Caki2 (cell line): Measurements from ENCODE around the gene ADGRA1. TPM values are rescaled to one million over a fixed set of nuclear protein-coding genes. Genes with fewer than 3 reads are reported as not detected.
"Not testable (repeated sequence)": the region's sequence is repeated elsewhere in the genome, so short reads cannot be mapped to it uniquely, and the experiment has no call there.

Experiments
- DNase-seq: peaks from one replicate; pipeline ENCODE4 v3.0.0-alpha.2; 2015; ENCODE audit warnings: low read depth
- in situ Hi-C: cut with HindIII; loops from 2 replicates; pipeline ENCODE4 v1.10.0; 2016; ENCODE audit warnings: low sequenced_read_pairs, low pct_unique_long_range_greater_than_20kb, mixed read lengths
- total RNA-seq: library from RNA; depleted of rRNA; stranded (reverse); fragments of >200 nt; shearing (Covaris generic); gene quantifications from 2 replicates; pipeline ENCODE4 v1.2.3, GENCODE V29; 2014; ENCODE audit warnings: low replicate concordance

The ADGRA1 gene
- total RNA-seq, 1 experiment from 2014 or later, result not detected

DNA sequence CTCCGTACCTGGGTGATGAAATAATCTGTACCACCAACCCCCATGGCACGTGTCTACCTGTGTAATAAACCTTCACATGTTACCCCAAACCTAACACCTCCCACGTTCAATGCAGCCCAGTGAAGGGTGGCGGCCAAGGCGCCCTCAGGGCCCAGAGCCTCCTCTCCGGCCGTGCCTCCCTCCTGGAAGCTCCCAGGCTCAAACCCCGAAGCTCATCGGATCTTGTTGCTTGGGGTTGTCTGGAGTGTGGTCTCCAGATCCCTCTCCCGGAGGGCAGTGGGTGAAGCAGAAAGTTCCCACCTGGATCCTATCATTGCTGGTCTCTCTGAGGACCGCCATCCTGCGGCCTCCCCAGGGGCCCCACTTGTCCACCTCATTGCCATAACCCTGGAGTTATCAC is 62.9 kb downstream of the ADGRA1 start:
- in situ Hi-C loops, result no loop called here
- no peak for DNase-seq

DNA sequence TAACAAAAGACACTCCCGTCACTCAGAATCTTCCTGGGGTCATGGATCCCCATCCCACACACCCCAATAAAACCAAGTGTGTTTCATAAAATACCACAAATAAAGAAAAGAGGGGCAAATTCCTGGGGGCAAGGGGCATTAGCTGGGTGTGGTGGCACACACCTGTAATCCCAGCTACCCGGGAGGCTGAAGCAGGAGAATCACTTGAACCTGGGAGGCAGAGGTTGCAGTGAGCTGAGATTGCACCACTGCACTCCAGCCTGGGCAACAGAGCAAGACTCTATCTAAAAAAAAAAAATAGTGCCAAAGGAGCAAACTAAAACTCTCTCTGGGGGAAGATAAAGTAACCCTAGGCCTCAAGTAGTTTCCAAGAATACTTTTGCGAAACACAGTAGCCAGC is 63.3 kb downstream of the ADGRA1 start:
- DNase-seq, in situ Hi-C loops: not testable (repeated sequence)

DNA sequence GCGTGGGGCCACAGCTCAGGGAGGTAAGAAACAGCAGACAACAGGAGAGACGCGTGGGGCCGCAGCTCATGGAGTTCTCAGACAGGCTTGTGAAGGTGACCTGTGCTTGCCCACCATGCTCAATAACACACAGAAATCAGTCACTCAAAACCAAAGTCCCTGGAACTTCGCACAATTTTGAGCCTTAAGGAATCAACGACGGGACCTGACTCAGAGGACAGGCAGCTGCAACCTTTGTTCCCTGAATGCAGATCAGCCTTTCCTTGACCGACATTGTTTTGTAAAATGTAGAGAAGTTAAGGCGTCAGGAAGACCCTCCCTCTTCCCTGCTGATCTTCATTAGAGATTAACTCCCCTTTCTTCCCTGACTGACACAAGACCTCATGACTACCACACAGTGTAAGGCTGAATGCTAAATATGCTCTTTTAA is 63.8 kb downstream of the ADGRA1 start:
- in situ Hi-C loops, result no loop called here
- DNase-seq, result peak; percentile 48

- in situ Hi-C loops, result no loop called here
- DNase-seq, result no peak
Measured at GRCh38 chr10:133154411-133154810, 66.7 kb downstream of the ADGRA1 start.

DNA sequence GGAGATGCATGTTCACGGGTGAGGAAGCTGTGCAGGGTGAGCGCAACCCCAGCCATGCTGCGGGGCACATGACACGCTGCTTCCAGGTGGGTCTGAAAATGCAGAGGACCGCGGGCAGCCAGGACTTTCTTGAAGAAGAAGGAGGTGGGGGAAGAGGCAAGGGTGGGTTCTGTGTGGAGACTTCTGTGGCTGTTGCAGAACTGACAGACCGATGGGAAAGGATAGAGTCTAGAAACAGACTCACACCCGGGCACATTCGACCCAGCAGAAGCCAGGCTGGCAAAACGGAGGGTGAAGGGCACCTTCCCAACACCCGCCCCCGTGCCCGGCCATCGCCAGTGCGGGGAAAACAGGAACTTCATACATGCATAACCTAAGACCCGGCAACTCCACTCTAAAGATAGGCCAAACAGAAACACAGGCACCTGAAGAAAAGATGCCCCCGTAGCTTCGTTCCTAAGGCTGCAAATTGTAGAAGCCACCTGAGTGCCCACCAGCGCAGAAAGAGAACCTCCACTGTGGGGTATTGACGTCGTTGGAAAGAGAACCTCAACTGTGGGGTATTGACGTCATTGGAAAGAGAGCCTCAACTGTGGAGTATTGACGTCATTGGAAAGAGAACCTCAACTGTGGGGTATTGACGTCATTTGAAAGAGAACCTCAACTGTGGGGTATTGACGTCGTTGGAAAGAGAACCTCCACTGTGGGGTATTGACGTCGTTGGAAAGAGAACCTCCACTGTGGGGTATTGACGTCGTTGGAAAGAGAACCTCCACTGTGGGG is 67.5 kb downstream of the ADGRA1 start:
- in situ Hi-C loops, result no loop called here
- DNase-seq, result no peak

DNA sequence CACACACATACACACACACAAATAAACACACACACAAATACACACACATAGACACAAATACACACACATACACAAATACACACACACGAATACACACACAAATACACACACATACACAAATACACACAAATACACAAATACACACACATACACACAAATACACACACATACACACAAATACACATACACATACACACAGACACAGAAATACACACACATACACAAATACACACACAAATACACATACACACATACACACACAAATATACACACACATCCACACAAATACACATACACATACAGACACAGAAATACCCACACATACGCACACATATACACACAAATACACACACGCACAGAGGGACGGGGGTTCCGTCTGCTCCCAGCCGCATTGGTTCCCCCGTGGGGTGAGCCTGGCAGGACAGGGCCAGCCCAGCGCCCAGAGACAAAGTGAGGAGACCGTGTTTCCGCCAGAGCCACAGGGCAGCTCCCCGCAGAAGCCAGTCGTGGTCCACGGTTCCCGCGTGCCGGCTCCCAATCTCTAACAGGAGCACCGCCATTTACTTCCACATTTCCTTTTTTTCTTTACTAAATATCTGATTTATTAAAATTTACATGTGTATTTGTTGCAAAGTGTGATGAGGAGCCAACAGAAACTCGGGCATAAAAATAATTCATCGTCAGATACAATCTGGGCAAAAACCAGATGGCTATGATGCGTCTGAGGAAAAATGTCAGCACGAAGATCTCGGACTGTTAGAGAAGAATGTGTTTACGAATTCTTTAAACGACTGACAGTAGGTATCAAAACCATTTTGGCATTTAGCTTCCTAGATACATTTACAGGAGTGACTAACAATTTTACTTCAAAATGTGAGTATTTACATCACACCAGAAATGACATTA is 69.2 kb downstream of the ADGRA1 start:
- no peak for DNase-seq
- in situ Hi-C loops, result no loop called here

DNA sequence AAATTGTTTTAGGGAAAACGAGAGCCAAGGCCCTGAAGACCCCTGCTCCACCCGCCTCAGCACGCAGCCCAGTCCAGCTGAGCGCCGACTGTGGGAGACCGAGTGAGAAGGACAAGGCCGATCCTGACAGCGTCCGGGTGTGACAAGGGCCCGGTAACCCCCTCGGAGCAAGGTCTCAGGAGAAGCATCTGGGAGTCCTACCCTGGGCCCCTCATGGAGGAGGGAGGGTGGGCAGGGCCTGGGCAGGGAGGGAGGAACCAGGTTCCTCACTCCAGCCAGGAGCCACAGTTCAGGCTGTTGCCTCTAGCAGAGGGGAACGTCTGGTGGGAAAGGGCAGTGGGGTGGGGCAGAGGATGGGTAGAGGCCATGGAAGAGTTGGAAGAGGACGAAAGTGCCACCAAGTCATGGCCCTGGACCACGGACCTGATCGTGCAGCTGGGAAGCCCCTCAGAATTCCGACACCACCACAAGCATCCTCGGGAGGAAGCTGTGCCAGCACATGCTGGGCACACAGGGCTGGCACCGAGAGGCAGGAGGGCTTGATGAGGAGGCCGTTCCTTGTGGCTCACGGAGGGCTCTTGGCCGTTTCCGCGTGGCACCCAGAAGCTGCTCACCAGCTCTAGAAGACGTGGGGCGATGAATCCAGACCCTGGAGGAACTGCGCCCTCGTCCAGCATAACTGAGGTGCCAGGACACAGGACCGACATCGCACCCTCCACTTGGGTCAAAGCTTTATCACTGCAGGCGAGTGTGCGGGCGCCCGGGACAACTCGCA is 70.1 kb downstream of the ADGRA1 start:
- DNase-seq, result no peak
- in situ Hi-C loops, result no loop called here

DNA sequence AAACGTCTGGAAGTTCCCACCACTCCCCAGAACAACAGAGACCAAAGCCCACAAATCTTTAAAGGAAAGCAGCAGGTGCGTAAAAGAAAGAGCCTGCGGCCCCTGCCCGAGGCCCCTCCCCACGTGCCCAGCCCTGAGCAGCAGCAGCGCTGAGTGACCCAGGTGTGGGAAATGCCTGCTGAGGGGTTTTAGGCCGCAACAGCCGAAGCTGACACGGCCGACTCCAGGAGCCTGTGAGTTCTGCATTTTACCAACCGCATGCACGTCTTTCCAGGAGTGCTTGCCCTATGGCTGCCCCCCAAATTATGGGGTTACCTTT is 70.7 kb downstream of the ADGRA1 start:
- in situ Hi-C loops, result no loop called here
- DNase-seq, result no peak

DNA sequence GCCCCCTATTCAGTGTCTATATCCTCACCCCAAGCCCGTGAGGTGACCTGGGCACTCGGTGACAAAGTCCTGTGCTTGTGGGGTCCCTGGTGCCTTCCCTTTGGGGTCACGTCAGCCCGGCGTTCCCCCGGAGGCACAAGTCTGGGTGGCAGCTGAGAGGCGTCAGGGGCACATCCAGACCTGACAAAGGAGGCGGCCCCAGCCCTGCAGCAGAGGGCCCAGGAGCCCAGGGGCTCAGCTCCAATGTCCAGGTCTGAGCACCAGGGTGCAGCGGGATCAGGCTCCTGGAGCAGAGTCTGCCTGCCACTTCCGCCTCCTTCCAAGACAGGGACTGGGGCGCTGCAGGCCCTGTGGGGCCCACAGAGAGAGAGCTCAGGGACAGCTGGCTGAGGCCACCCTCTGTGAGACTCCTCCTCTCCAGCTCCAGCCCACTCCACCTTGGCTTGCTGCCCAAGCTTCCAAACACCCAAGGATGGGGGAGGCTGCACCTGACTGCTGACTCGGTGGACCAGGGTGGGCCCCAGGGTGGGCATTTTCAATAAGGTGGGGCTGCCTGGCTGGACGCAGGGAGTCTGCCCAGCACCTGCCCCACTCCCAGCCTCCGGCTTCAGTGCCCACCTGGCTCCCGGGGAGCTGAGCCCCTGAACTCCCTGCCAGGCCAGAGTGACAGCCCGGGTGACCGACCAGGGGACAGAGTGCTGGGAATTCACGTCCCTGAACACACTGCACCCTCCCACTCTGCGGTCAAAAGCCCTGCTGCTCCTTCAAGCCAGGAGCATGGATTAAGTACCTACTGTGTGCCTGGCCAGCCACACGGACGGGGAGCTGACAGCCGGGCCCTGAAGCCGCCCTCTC is 71.3 kb downstream of the ADGRA1 start:
- DNase-seq, result no peak
- in situ Hi-C loops, result no loop called here

DNA sequence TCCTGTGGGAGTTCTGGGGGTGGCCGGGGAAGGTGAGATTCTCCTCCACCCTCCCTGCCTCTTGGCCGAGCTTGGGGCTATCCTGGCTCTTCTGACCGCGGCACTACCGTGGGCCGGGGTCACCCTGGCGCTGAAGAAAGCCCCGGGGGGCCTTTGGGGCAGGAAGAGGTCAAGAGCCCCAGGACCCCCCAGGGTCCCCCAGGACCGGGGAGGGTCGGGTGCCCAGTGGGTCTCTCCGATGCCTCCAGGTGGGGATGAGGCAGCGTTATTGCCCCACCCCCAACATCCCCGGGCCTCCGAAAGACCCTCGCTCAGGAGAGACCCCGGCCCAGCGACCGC is 71.9 kb downstream of the ADGRA1 start:
- DNase-seq, result no peak
- in situ Hi-C loops, result no loop called here

DNA sequence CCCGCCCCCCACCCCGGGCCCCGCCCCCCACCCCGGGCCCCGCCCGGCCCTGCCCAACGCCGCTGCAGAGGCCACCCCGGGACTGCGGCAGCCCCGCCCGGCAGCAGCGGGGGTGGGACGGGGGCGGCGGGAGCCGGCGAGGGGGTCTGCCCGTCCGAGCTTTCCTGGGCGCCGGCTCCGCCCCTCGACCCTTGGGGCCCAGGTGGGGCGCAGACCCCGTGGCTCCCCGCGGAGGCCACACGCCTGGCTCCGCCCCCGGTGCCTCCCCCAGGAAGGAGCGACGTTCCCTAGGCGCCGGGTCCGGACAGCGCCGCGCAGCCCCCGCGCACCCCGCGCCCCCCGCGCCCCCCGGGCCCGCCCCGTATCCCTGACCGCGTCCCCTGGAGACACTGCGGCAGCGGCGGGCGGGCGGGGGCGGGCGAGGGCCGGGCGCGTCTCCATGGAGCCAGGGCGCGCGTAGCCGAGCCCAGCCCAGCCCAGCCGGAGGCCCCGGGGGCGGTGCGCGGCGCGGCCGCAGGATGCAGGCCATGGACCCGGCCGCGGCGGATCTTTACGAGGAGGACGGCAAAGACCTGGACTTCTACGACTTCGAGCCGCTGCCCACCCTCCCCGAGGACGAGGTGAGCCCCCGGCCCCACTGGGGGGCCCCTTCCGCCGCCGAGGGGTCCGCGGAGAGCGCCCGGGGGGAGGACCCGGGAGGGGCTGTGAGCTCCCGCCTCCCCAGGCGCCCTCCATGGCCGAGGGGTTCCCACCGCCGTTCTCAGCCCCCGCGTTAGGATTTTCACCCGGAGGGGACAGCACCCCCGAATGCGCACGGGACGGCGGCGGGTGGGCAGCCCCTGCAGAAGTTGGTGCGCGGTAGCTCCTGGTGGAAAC is 72.5 kb downstream of the ADGRA1 start, which contains the start of gene KNDC1:
Gene KNDC1 (plus strand): TSS at position 270 of the 876 bp plus-strand sequence. CDS start 249 bp downstream, at position 519.
- in situ Hi-C loops, result no loop called here
- DNase-seq, result peak; percentile 49

GRCh38 chr10:133160826-133161471 is 73.2 kb downstream of the ADGRA1 start:
- no peak for DNase-seq
- in situ Hi-C loops, result no loop called here

- no peak for DNase-seq
Measured at GRCh38 chr10:133161486-133162109, 73.9 kb downstream of the ADGRA1 start.

GRCh38 chr10:133162178-133162909 is 74.6 kb downstream of the ADGRA1 start:
- DNase-seq, result no peak
- in situ Hi-C loops, result no loop called here

More at GRCh38 chr10:133161486-133162109, 73.9 kb downstream of the ADGRA1 start:
- in situ Hi-C loops, result no loop called here
